Activated B cell treated with CpG ODN at 0.5 μM for 24 hours (primary cell): ENCODE data around the gene CNIH2. TPM values are rescaled to one million over a fixed set of nuclear protein-coding genes. Genes with fewer than 3 reads are reported as not detected.
"Not testable (repeated sequence)": the region's sequence is repeated elsewhere in the genome, so short reads cannot be mapped to it uniquely, and the experiment has no call there.

ENCODE experiments used
- ATAC-seq: fragments of 200-7000 bp; cut with Tn5 transposase; one replicate; pipeline ENCODE4 v1.10.0; 2021; ENCODE audit warnings: low read depth, mild to moderate bottlenecking, moderate library complexity
- CTCF ChIA-PET: fragments of 350-600 bp; sonication (Branson Sonifier 250); formaldehyde crosslinking; loops from one replicate; lab custom pipeline; 2021; ENCODE audit warnings: antibody characterized with exemption; lab: Charles Lee
- POLR2A ChIA-PET: fragments of 350-600 bp; sonication (Branson Sonifier 250); formaldehyde crosslinking; loops from one replicate; lab custom pipeline; 2021; ENCODE audit warnings: antibody characterized with exemption; lab: Charles Lee
- DNase-seq: peaks from one replicate; pipeline ENCODE4 v3.0.0; 2022
- H3K27ac Mint-ChIP-seq: one replicate; pipeline ENCODE4 v1.8.0; 2020; ENCODE audit warnings: mixed read lengths
- H3K27me3 Mint-ChIP-seq: one replicate; pipeline ENCODE4 v1.8.0; 2021; ENCODE audit warnings: mixed read lengths
- H3K36me3 Mint-ChIP-seq: one replicate; pipeline ENCODE4 v1.8.0; 2021; ENCODE audit warnings: low read depth, mixed read lengths
- H3K4me1 Mint-ChIP-seq: one replicate; pipeline ENCODE4 v1.8.0; 2021; ENCODE audit warnings: mixed read lengths
- H3K4me3 Mint-ChIP-seq: one replicate; pipeline ENCODE4 v1.8.0; 2020; ENCODE audit warnings: mild to moderate bottlenecking, mixed read lengths
- H3K9me3 Mint-ChIP-seq: one replicate; pipeline ENCODE4 v1.8.0; 2020; ENCODE audit warnings: mixed read lengths
- CTCF ChIP-seq: fragments of 200-600 bp; IDR thresholded peaks from one replicate; pipeline ENCODE4 v1.8.0; 2022; ENCODE audit warnings: antibody characterized with exemption, mild to moderate bottlenecking
- intact Hi-C: fragments of 100-400 bp; cut with micrococcal nuclease; formaldehyde crosslinking; loops from one replicate; pipeline ENCODE4 v1.15.1; 2024
- total RNA-seq: library from RNA; stranded (reverse); gene quantifications from 2 replicates; pipeline ENCODE4 v1.2.3, GENCODE V29; 2022

The CNIH2 gene
- total RNA-seq, 1 donor from 2014 or later = 0.93 TPM

- intact Hi-C loops = no loop called here
- H3K36me3 Mint-ChIP-seq = peaks cover 52% of the 10 kb centered on the region
- no peaks in the 10 kb centered on the region for H3K9me3 Mint-ChIP-seq
- ChIA-PET POLR2A (no interaction called here), CTCF (no interaction called here)
- no peaks in the 10 kb centered on the region for H3K27me3 Mint-ChIP-seq
- H3K4me3 Mint-ChIP-seq = no peak overlapping the region
- H3K27ac Mint-ChIP-seq = no peak overlapping the region
- no peak for DNase-seq
- ATAC-seq = no peak
- no peak for TF ChIP-seq CTCF
- H3K4me1 Mint-ChIP-seq = peaks cover 20% of the 10 kb centered on the region
These were observed 1.9 kb upstream of the CNIH2 start for GRCh38 chr11:66275984-66276612.

- intact Hi-C loops, ATAC-seq: not testable (repeated sequence)
These were observed 1.4 kb upstream of the CNIH2 start for GRCh38 chr11:66276619-66277018.

GRCh38 chr11:66277064-66277463, 911 bp upstream of the CNIH2 start:
- Mint-ChIP-seq H3K36me3 (peaks cover 47% of the 10 kb centered on the region), H3K4me1 (peaks cover 27% of the 10 kb centered on the region)
- ATAC-seq, H3K27me3 Mint-ChIP-seq, H3K4me3 Mint-ChIP-seq, H3K9me3 Mint-ChIP-seq, intact Hi-C loops, H3K27ac Mint-ChIP-seq, DNase-seq, CTCF ChIA-PET: not testable (repeated sequence)
- POLR2A ChIA-PET = interaction anchor here (0.6 to 1.5 kb wide), 4 partner anchors 8 to 1329 kb away, joined by 4 to 9 read pairs (median 7); partner anchors contain the start of gene YIF1A

More at GRCh38 chr11:66276619-66277018, 1.4 kb upstream of the CNIH2 start:
- H3K4me3 Mint-ChIP-seq, H3K9me3 Mint-ChIP-seq, CTCF ChIA-PET, H3K27ac Mint-ChIP-seq, DNase-seq, H3K27me3 Mint-ChIP-seq: not testable (repeated sequence)
- Mint-ChIP-seq H3K4me1 (peaks cover 25% of the 10 kb centered on the region), H3K36me3 (peaks cover 51% of the 10 kb centered on the region)
- POLR2A ChIA-PET = interaction anchor here (1.3 to 1.5 kb wide), 3 partner anchors 8 to 12 kb away, joined by 4 to 9 read pairs (median 8); partner anchors contain the start of gene YIF1A

- H3K4me3 Mint-ChIP-seq = peak overlapping the region; percentile 53
- H3K27me3 Mint-ChIP-seq = no peaks in the 10 kb centered on the region
- intact Hi-C loops = loop anchor here (1.0 kb wide), 1 partner anchor 10 kb away; the partner anchor contains the start of gene RAB1B
- TF ChIP-seq CTCF = no peak
- ChIA-PET CTCF (interaction anchor here (0.6 kb wide), 1 partner anchor 708 kb away, joined by 3 read pairs; the partner anchor contains the start of gene ZNRD2), POLR2A (interaction anchor here (0.8 to 5.2 kb wide), 3 partner anchors 10 to 20 kb away, joined by 3 to 50 read pairs (median 9); partner anchors contain the start of gene RAB1B)
- peak; percentile 6 for ATAC-seq
- H3K27ac Mint-ChIP-seq = no peak overlapping the region
- H3K9me3 Mint-ChIP-seq = no peaks in the 10 kb centered on the region
- H3K36me3 Mint-ChIP-seq = peaks cover 32% of the 10 kb centered on the region
- peaks cover 39% of the 10 kb centered on the region for H3K4me1 Mint-ChIP-seq
- no peak for DNase-seq
These were observed 552 bp downstream of the CNIH2 start for GRCh38 chr11:66278363-66279091.

GRCh38 chr11:66279092-66279734, 1.2 kb downstream of the CNIH2 start:
- intact Hi-C loops = no loop called here
- ATAC-seq (no peak), DNase-seq (no peak)
- no peak overlapping the region for H3K27ac Mint-ChIP-seq
- peak overlapping the region; percentile 44 for H3K4me3 Mint-ChIP-seq
- H3K4me1 Mint-ChIP-seq = peaks cover 39% of the 10 kb centered on the region
- POLR2A ChIA-PET = interaction anchor here (0.7 to 5.2 kb wide), 3 partner anchors 10 to 21 kb away, joined by 3 to 50 read pairs (median 3); partner anchors contain the start of gene RAB1B
- peaks cover 29% of the 10 kb centered on the region for H3K36me3 Mint-ChIP-seq
- no peak for TF ChIP-seq CTCF
- CTCF ChIA-PET = interaction anchor here (0.6 kb wide), 1 partner anchor 709 kb away, joined by 3 read pairs; the partner anchor contains the start of gene ZNRD2
- no peaks in the 10 kb centered on the region for H3K27me3 Mint-ChIP-seq
- H3K9me3 Mint-ChIP-seq = no peaks in the 10 kb centered on the region
